SK-N-SH (cell line): ENCODE data around the gene CYTH3.

Experiments used
- CTCF ChIP-seq: fragments of 200-600 bp; sonication (generic); IDR thresholded peaks from 2 replicates; pipeline ENCODE4 v1.6.1; 2017; ENCODE audit warnings: antibody characterized with exemption, mild to moderate bottlenecking, moderate library complexity
- EP300 ChIP-seq, 2 experiments: IDR thresholded peaks; 2 replicates each; pipeline versions ENCODE4 v1.4.0 to v1.6.1; 2012; ENCODE audit warnings: borderline replicate concordance in 1 of 2, low read depth in 1 of 2, low read length in 1 of 2

GRCh38 chr7:6279341-6279740 lies 6.9 kb upstream of the CYTH3 start:
- TF ChIP-seq CTCF = no peak
- no peak for TF ChIP-seq EP300 (IDR thresholded peaks at IDR 0.05; ENCODE audit: borderline replicate concordance in 1 of 2, low read depth in 1 of 2, low read length in 1 of 2)
